ENCODE results near the gene CLEC2L.
"Not testable (repeated sequence)": the region's sequence is repeated elsewhere in the genome, so short reads cannot be mapped to it uniquely, and the experiment has no call there.

CLEC2L gene

GRCh38 chr7:139523968-139524815 is 707 bp downstream of the CLEC2L start:
- no peak for DNase-seq

DNA sequence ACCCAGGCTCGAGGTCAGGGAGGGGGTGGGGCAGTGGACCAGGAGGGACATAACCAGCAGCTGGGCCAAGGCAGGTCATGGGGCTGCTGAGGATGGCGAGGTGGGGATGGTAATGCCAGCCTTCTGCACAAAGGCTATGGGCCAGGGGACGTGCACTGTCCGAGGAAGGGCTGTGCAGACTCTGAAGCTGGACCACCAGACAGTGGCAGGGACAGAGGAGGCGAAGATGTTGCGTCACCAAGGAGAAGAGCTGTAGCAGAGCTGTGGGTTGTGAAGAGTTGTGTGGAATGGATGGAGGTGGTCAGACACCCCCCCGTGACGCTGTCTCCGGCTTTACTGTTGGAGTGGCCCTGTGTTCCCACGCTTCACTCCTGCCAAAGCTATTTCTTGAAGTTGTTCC is 1.8 kb downstream of the CLEC2L start:
- no peak for DNase-seq

DNA sequence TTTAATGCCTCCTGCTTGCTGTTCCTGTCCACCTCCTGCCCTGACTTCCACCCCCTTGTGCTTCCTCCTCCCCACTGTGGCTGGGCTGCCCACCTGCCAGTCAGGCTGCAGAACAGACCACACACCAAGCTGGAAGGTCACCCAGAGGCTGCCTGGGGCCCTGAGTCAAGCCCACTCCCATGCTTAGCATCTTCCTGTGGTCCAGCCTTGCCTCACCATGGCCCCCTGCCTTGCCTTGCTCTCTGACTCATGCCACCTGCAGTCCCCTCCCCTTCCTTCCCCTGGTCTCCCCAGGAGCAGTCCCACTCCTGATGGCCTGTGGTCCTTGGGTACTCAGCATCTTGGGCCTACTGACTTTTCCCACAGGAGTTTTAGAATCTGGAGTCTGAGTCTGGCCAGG is 2.3 kb downstream of the CLEC2L start:
- no peak for DNase-seq

GRCh38 chr7:139526578-139527544 is 3.4 kb downstream of the CLEC2L start:
- DNase-seq: no peak

DNA sequence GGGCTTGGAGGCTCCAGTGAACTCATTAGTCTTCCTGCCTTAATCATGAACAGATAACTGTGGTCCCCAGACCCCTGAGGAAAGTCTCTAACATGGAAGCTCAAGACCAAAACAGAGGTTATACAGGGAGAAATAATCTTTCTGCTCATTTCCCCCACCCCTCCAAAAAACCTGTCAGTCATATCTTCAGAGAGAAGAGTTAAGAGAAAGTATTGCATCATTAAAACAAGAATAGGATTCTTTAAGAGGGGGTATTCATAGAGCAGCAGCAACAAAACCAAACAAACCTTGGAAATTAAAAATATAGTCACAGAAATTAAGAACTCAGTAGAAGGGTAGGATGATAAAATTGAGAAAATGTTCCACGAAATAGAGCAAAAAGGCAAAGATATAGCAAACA is 7.6 kb downstream of the CLEC2L start:
- DNase-seq: no peak

DNA sequence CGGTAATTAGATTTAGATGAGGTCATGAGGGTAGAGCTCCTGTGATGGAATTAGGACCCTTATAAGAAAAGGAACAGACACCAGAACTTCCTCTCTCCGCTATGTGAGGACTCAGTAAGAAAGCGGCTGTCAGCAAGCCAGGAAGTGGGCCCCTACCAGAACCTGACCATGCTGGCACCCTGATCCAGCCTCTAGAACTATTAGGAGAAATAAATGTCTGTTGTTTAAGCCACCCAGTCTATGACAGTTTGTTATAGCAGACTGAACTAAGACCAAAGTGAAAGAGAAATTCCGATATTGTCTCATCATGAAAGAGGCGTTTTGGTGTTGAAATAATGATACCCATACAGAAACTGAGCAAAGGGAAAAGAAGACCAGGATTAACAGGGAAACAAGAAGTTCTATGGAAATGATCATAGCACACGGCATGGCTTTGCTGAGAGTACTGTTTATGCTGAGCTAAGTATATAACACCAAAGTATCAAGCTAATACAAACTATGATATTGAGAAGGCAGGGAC is 9.2 kb downstream of the CLEC2L start:
- no peak for DNase-seq

DNA sequence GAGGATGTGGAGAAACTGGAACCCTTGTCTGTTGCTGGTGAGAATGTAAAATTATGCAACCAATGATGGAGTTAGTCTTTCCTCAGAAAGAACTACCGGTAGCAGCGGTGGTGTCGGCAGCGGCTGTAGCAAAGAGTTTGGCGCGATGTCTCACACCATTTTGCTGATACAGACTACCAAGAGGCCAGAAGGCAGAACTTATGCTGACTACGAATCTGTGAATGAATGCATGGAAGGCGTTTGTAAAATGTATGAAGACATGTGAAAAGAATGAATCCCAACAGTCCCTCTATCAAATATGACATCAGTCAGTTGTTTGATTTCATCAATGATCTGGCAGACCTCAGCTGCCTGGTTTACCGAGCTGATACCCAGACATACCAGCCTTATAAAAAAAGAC is 10.6 kb downstream of the CLEC2L start:
- no peak for DNase-seq

- no peak for DNase-seq
Measured at GRCh38 chr7:139534966-139535651, 11.6 kb downstream of the CLEC2L start.

- no peak for DNase-seq
Measured at GRCh38 chr7:139536152-139536551, 12.7 kb downstream of the CLEC2L start.

DNA sequence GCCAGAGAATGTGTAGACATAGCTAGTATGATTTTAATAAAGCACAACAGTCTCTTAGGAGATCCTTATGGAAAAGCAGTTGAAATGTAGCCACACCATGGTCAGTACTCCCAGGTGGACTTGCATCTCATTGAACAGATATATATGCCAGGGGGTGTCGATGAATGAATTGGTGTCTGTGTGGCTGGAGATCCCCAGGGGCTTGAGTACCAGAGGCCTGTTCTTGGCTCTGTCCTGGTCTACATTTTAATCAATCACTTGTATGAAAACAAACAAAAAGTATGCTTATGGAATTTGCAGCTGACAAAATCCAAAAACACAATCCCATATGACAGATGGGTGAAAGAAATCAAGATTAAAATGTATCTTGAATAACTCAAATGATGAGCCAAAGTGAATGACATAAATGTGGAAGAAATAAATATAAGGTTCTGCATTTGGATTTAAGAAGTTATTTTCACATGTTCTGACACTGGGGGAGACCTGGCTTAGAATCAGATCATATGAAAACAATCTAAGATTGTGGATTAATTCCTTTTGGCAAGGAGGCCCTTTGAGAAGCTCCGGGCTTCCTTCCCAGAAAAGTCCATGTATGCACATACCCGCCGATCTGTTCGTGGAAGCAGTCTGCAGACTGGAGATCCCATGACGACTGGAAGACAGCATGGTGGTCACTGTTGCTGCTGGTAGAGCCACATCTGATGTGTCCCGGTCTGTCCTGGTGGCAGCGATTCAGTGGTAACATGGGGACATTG is 15.6 kb downstream of the CLEC2L start:
- DNase-seq: no peak

GRCh38 chr7:139540203-139540602 is 16.7 kb downstream of the CLEC2L start:
- DNase-seq: no peak

DNA sequence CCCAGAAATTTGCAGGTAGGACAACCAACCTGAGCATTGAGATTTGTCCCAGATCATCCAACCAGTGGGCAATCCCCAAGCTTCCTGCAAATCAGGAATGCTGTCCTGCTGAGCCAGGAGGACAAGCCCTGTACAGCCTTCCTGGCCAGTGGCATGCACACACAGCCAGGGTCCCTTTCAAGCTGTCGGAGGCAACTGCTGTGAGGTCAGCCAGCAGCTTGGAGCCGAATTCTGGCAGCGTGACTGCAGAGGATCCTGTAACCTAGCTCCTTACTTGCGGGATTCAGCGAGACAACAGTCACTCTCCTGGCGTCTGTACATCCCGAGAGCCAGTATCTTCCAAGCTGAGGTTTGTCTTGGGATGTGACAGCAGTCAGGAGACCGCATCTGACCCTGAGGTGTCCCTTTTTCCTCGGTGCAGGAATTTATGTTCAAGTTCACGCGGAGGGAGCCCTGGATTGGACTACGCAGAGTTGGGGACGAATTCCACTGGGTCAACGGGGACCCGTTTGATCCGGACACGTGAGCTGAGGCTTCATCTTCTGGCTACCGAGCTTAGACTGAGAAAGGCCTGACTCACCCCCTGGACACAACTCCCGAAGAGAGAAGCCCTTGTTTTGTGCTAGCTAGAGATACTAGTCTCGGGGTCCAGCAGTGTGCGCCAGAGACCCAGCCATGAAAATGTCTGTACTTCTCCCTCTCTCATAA is 18.3 kb downstream of the CLEC2L start:
- no peak for DNase-seq

- DNase-seq: no peak
Measured at GRCh38 chr7:139542308-139543151, 19.0 kb downstream of the CLEC2L start.

GRCh38 chr7:139543801-139544603 is 20.5 kb downstream of the CLEC2L start:
- no peak for DNase-seq

DNA sequence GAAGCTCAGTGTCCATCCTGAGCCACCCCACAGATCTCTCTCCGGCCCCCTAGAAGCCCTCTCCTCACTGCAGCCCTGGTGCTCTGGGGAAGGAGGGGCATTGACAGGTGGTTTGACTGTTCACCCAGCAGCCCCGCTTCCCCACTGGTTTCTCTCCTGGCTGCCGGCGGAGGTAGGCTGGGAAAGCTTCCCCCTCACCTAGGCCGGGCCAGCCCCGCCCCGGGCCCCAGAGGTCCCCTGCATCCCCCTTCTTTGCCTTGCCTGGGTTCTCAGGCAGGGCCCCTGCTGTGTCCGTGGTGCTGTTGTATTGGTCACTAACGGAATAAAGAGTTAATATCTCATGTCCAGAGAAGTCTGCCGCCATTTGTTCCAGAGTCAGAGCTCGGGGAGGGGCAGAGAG is 21.2 kb downstream of the CLEC2L start:
- no peak for DNase-seq

- DNase-seq: no peak
Measured at GRCh38 chr7:139548302-139549028, 25.0 kb downstream of the CLEC2L start.

- DNase-seq: not testable (repeated sequence)
Measured at GRCh38 chr7:139553991-139554700, 30.7 kb downstream of the CLEC2L start.

- no peak for DNase-seq
Measured at GRCh38 chr7:139557857-139558581, 34.5 kb downstream of the CLEC2L start.
